HepG2 (cell line): Measurements from ENCODE around the gene GLCE. TPM values are rescaled to one million over a fixed set of nuclear protein-coding genes. Genes with fewer than 3 reads are reported as not detected.

Experiments used
- ATAC-seq: fragments of 200-7000 bp; cut with Tn5 transposase; 3 replicates; pipeline ENCODE4 v1.9.1; 2020; ENCODE audit warnings: mild to moderate bottlenecking, moderate library complexity
- BruUV-seq: library from RNA; stranded (reverse); fragments of 400-500 nt; replicated peaks from 2 replicates; lab custom pipeline; 2021; lab: Mats Ljungman, UMichigan
- CTCF ChIA-PET: fragments of 300-600 bp; formaldehyde crosslinking; extraction: SDS; loops from one replicate; lab custom pipeline; 2021; ENCODE audit warnings: low total read pairs, inconsistent platforms, low intra/inter-chr PET ratio; lab: Yijun Ruan, JAX
- POLR2A ChIA-PET: fragments of 350-600 bp; sonication (Branson Sonifier 250); formaldehyde crosslinking; loops from one replicate; lab custom pipeline; 2020; ENCODE audit warnings: antibody characterized with exemption, inconsistent platforms; lab: Yijun Ruan, JAX
- DNase-seq: peaks from one replicate; pipeline ENCODE4 v3.0.0-alpha.2; 2015; ENCODE audit warnings: low spot score
- FAIRE-seq: peaks from 3 replicates; lab custom pipeline; 2011; peaks lifted over from hg19 to GRCh38; lab: Jason Lieb, UNC
- H2AFZ ChIP-seq: one replicate; pipeline ENCODE4 v1.6.1; 2011; ENCODE audit warnings: low read length, inconsistent platforms
- H3K27ac ChIP-seq: fragments of 300-600 bp; 3 replicates; pipeline ENCODE4 v1.8.0; 2011; ENCODE audit warnings: mixed run types, mild to moderate bottlenecking, mixed read lengths, low read length, inconsistent platforms; ENCODE audit not compliant: insufficient read depth; ENCODE audit errors: extremely low read length
- H3K27me3 ChIP-seq, 2 experiments: fragments of 200-600 bp in 1 of 2; 2 replicates in 1 of 2; 3 replicates in 1 of 2; pipeline versions ENCODE4 v1.6.0 to v1.8.0; 2011; ENCODE audit warnings: low read length in 2 of 2, mild to moderate bottlenecking in 2 of 2, moderate library complexity in 2 of 2, inconsistent platforms in 1 of 2; ENCODE audit not compliant: insufficient read depth in 2 of 2, control insufficient read depth in 1 of 2
- H3K36me3 ChIP-seq, 2 experiments: fragments of 200-600 bp in 1 of 2; replicated peaks in 1 of 2; 2 replicates in 1 of 2; 3 replicates in 1 of 2; pipeline versions ENCODE4 v1.5.1 to v1.8.0; 2011; ENCODE audit warnings: low read length in 2 of 2, inconsistent platforms in 1 of 2; ENCODE audit not compliant: insufficient read depth in 2 of 2, control insufficient read depth in 1 of 2
- H3K4me1 ChIP-seq: 2 replicates; pipeline ENCODE4 v1.5.1; 2012; ENCODE audit warnings: low read length, inconsistent platforms; ENCODE audit not compliant: insufficient read depth
- H3K4me2 ChIP-seq: 2 replicates; pipeline ENCODE4 v1.6.0; 2011; ENCODE audit warnings: low read depth, low read length, inconsistent platforms
- H3K4me3 ChIP-seq, 3 experiments: fragments of 200-600 bp in 1 of 3; sonication (generic), shearing (Covaris generic) in 1 of 3; replicated peaks in 1 of 3; 2 replicates each; pipeline ENCODE4 v1.5.1; 2011 to 2016; ENCODE audit warnings: low read length in 3 of 3, inconsistent platforms in 2 of 3, low read depth in 2 of 3, mild to moderate bottlenecking in 2 of 3, control low read depth in 1 of 3, mixed read lengths in 1 of 3; ENCODE audit not compliant: insufficient read depth in 1 of 3
- H3K79me2 ChIP-seq: one replicate; pipeline ENCODE4 v1.6.1; 2011; ENCODE audit warnings: low read length, inconsistent platforms; ENCODE audit not compliant: insufficient read depth
- H3K9ac ChIP-seq: 2 replicates; pipeline ENCODE4 v1.6.0; 2011; ENCODE audit warnings: mild to moderate bottlenecking, low read depth, low read length, inconsistent platforms; ENCODE audit not compliant: insufficient read depth
- H3K9me3 ChIP-seq: 2 replicates; pipeline ENCODE4 v1.5.1; 2012; ENCODE audit warnings: mild to moderate bottlenecking, low read length
- H4K20me1 ChIP-seq: 2 replicates; pipeline ENCODE4 v1.6.0; 2011; ENCODE audit warnings: inconsistent platforms, mild to moderate bottlenecking, low read length, moderate library complexity; ENCODE audit not compliant: insufficient read depth
- BCL6 ChIP-seq: IDR thresholded peaks from 2 replicates; pipeline ENCODE4 v1.6.1; 2016; ENCODE audit warnings: missing genetic modification reagents, missing compliant biosample characterization
- JUND ChIP-seq: sonication (generic); formaldehyde crosslinking; IDR thresholded peaks from 2 replicates; pipeline ENCODE4 v1.8.0; 2022; ENCODE audit warnings: mild to moderate bottlenecking, missing genetic modification reagents
- SETDB1 ChIP-seq: sonication (generic); formaldehyde crosslinking; IDR thresholded peaks from 2 replicates; pipeline ENCODE4 v1.5.1; 2020; ENCODE audit warnings: missing genetic modification reagents, mild to moderate bottlenecking, borderline replicate concordance
- ZFP82 ChIP-seq: sonication (generic); formaldehyde crosslinking; IDR thresholded peaks from 2 replicates; pipeline ENCODE4 v1.5.1; 2020; ENCODE audit warnings: mild to moderate bottlenecking, missing genetic modification reagents, borderline replicate concordance
- ZNF30 ChIP-seq: sonication (generic); formaldehyde crosslinking; IDR thresholded peaks from 2 replicates; pipeline ENCODE4 v1.5.0; 2020; ENCODE audit warnings: mild to moderate bottlenecking, missing genetic modification reagents
- WGBS: methylation state at CpG from one replicate; pipeline ENCODE4 v1.1.6; 2017; ENCODE audit warnings: low lambda C conversion rate; 5-methylcytosine and 5-hydroxymethylcytosine counted together
- in situ Hi-C: cut with HindIII; loops from 2 replicates; pipeline ENCODE4 v1.10.0; 2017; ENCODE audit warnings: low pct_unique_long_range_greater_than_20kb; ENCODE audit not compliant: extremely low pct_ligation_motif_present
- intact Hi-C: fragments of 100-400 bp; cut with micrococcal nuclease; formaldehyde crosslinking; loops from one replicate; pipeline ENCODE4 v1.10.0; 2022; ENCODE audit not compliant: unreplicated experiment
- polyA plus RNA-seq, 8 experiments: library from polyadenylated mRNA; depleted of rRNA in 3 of 8; stranded (reverse) in 7 of 8; unstranded in 1 of 8; fragments of >200 nt; fragmentation: Illumina TruSeq in 4 of 8; extraction: Trizol in 4 of 8; gene quantifications; 2 replicates each; pipeline versions ENCODE4 v1.2.1 to v1.2.3, GENCODE V29; 2011 to 2016; ENCODE audit warnings: low read depth in 4 of 8, missing spikeins in 1 of 8, mixed read lengths in 1 of 8; ENCODE audit not compliant: insufficient read depth in 1 of 8
- total RNA-seq, 5 experiments: library from RNA; depleted of rRNA; stranded (reverse); fragments of >200 nt; fragmentation: Illumina TruSeq; extraction: Trizol; gene quantifications; 2 replicates each; pipeline ENCODE4 v1.2.3, GENCODE V29; 2016; ENCODE audit warnings: low read depth in 1 of 5
- TF ChIP-seq, protein P1 (sequence below): sonication (generic); formaldehyde crosslinking; IDR thresholded peaks from 2 replicates; pipeline ENCODE4 v1.5.0; 2020; ENCODE audit warnings: mild to moderate bottlenecking, missing genetic modification reagents
- TF ChIP-seq, protein P2 (sequence below): fragments of 450-650 bp; IDR thresholded peaks from 2 replicates; pipeline ENCODE4 v1.6.1; 2017
- TF ChIP-seq, protein P3 (sequence below): sonication (generic); formaldehyde crosslinking; IDR thresholded peaks from 2 replicates; pipeline ENCODE4 v1.5.0; 2020; ENCODE audit warnings: missing genetic modification reagents, mild to moderate bottlenecking, borderline replicate concordance
- TF ChIP-seq, protein P4 (sequence below), 2 experiments: IDR thresholded peaks; 2 replicates each; pipeline ENCODE4 v1.6.1; 2011 to 2012; ENCODE audit warnings: low read length in 2 of 2, borderline replicate concordance in 1 of 2, low read depth in 1 of 2, mild to moderate bottlenecking in 1 of 2, moderate library complexity in 1 of 2

Gene GLCE
- total and polyA plus RNA-seq, 2 of the 13 experiments (the other 11 are each of a cell fraction or from before 2014, with no cell fraction given), result 12.9 to 23.4 TPM

DNA sequence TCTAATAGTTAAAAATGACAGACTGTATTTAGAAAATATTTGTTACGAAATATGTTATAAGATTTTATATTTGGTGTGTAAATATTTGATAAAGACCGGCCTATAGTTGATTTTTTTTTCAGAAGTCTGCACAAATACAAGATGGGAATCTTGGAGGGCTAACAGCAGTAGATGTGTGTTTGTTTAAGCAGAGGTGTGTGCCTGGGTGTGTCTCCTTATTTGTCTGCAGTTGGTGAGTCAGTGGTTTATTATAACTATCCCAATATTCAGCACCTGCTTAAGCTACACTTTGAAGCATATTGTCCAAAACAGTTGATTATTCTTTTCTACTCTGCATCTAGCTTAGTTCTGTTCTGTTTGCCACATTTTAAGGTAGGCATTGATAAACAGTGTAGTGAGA lies 12.4 kb downstream of the GLCE start:
- BruUV-seq, result no TSS peak
- Histone ChIP-seq H3K36me3 (no peaks in the 10 kb centered on the region), H3K4me3 (no peak overlapping the region), H3K9me3 (no peaks in the 10 kb centered on the region), H3K79me2 (peaks cover 13% of the 10 kb centered on the region), H3K4me1 (no peaks in the 10 kb centered on the region), H3K4me2 (no peak overlapping the region), H3K27ac (no peak overlapping the region), H3K9ac (no peak overlapping the region), H2AFZ (no peak overlapping the region), H3K27me3 (no peaks in the 10 kb centered on the region), H4K20me1 (no peaks in the 10 kb centered on the region)
- intact Hi-C loops (no loop called here), in situ Hi-C loops (no loop called here)
- CTCF ChIA-PET, result no interaction called here
- FAIRE-seq (no peak), ATAC-seq (no peak), DNase-seq (no peak)
- WGBS, result 67% methylated on average over 2 of the region's 2 CpGs
- TF ChIP-seq, protein P1, sequence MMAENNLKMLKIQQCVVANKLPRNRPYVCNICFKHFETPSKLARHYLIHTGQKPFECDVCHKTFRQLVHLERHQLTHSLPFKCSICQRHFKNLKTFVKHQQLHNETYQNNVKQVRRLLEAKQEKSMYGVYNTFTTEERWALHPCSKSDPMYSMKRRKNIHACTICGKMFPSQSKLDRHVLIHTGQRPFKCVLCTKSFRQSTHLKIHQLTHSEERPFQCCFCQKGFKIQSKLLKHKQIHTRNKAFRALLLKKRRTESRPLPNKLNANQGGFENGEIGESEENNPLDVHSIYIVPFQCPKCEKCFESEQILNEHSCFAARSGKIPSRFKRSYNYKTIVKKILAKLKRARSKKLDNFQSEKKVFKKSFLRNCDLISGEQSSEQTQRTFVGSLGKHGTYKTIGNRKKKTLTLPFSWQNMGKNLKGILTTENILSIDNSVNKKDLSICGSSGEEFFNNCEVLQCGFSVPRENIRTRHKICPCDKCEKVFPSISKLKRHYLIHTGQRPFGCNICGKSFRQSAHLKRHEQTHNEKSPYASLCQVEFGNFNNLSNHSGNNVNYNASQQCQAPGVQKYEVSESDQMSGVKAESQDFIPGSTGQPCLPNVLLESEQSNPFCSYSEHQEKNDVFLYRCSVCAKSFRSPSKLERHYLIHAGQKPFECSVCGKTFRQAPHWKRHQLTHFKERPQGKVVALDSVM (CRISPR knock-in tag), result no peak
- TF ChIP-seq, protein P2, sequence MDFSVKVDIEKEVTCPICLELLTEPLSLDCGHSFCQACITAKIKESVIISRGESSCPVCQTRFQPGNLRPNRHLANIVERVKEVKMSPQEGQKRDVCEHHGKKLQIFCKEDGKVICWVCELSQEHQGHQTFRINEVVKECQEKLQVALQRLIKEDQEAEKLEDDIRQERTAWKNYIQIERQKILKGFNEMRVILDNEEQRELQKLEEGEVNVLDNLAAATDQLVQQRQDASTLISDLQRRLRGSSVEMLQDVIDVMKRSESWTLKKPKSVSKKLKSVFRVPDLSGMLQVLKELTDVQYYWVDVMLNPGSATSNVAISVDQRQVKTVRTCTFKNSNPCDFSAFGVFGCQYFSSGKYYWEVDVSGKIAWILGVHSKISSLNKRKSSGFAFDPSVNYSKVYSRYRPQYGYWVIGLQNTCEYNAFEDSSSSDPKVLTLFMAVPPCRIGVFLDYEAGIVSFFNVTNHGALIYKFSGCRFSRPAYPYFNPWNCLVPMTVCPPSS, result no peak
- TF ChIP-seq ZNF30, result no peak
- TF ChIP-seq BCL6, result no peak
- TF ChIP-seq, protein P3, sequence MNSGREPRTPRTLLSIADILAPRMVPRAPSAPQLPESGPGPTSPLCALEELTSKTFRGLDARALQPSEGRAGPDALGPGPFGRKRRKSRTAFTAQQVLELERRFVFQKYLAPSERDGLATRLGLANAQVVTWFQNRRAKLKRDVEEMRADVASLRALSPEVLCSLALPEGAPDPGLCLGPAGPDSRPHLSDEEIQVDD, result no peak
- no peak for TF ChIP-seq JUND (CRISPR knock-in tag)
- TF ChIP-seq SETDB1 (CRISPR knock-in tag), result no peak
- no peak for TF ChIP-seq ZFP82 (CRISPR knock-in tag)
- TF ChIP-seq, protein P4, sequence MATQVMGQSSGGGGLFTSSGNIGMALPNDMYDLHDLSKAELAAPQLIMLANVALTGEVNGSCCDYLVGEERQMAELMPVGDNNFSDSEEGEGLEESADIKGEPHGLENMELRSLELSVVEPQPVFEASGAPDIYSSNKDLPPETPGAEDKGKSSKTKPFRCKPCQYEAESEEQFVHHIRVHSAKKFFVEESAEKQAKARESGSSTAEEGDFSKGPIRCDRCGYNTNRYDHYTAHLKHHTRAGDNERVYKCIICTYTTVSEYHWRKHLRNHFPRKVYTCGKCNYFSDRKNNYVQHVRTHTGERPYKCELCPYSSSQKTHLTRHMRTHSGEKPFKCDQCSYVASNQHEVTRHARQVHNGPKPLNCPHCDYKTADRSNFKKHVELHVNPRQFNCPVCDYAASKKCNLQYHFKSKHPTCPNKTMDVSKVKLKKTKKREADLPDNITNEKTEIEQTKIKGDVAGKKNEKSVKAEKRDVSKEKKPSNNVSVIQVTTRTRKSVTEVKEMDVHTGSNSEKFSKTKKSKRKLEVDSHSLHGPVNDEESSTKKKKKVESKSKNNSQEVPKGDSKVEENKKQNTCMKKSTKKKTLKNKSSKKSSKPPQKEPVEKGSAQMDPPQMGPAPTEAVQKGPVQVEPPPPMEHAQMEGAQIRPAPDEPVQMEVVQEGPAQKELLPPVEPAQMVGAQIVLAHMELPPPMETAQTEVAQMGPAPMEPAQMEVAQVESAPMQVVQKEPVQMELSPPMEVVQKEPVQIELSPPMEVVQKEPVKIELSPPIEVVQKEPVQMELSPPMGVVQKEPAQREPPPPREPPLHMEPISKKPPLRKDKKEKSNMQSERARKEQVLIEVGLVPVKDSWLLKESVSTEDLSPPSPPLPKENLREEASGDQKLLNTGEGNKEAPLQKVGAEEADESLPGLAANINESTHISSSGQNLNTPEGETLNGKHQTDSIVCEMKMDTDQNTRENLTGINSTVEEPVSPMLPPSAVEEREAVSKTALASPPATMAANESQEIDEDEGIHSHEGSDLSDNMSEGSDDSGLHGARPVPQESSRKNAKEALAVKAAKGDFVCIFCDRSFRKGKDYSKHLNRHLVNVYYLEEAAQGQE (IDR thresholded peaks at IDR 0.05; ENCODE audit: borderline replicate concordance in 1 of 2, low read depth in 1 of 2, low read length in 2 of 2), result no peak
- POLR2A ChIA-PET, result no interaction called here
